Mesendoderm (in vitro differentiated cells): ENCODE measurements around the gene STARD9.

Experiments
- DNase-seq: peaks from one replicate; pipeline ENCODE4 v3.0.0; 2013
- H2AK5ac ChIP-seq: 2 replicates; pipeline ENCODE4 v1.6.1; 2013; ENCODE audit warnings: low read length, inconsistent platforms
- H2BK120ac ChIP-seq: 2 replicates; pipeline ENCODE4 v1.6.1; 2013; ENCODE audit warnings: low read depth, mild to moderate bottlenecking, low read length, moderate library complexity, mixed read lengths
- H2BK15ac ChIP-seq: replicated peaks from 2 replicates; pipeline ENCODE4 v1.6.1; 2013; ENCODE audit warnings: low read depth, mild to moderate bottlenecking, moderate library complexity
- H2BK5ac ChIP-seq: 2 replicates; pipeline ENCODE4 v1.6.1; 2013; ENCODE audit warnings: low read length, inconsistent platforms
- H3K18ac ChIP-seq: 2 replicates; pipeline ENCODE4 v1.6.1; 2013; ENCODE audit warnings: mild to moderate bottlenecking, low read length, mixed read lengths
- H3K23ac ChIP-seq: one replicate; pipeline ENCODE4 v1.6.1; 2013; ENCODE audit warnings: low read length
- H3K27ac ChIP-seq: 2 replicates; pipeline ENCODE4 v1.5.1; 2013; ENCODE audit warnings: low read depth, mild to moderate bottlenecking, inconsistent platforms, low read length, moderate library complexity
- H3K27me3 ChIP-seq: 2 replicates; pipeline ENCODE4 v1.6.1; 2013; ENCODE audit warnings: low read length, control low read depth, mild to moderate bottlenecking, inconsistent platforms; ENCODE audit not compliant: insufficient read depth, poor library complexity
- H3K36me3 ChIP-seq: 2 replicates; pipeline ENCODE4 v1.6.1; 2013; ENCODE audit warnings: low read length, inconsistent platforms; ENCODE audit not compliant: control insufficient read depth, insufficient read depth
- H3K4ac ChIP-seq: one replicate; pipeline ENCODE4 v1.6.1; 2013; ENCODE audit warnings: low read depth, mild to moderate bottlenecking, low read length, moderate library complexity
- H3K4me1 ChIP-seq: 2 replicates; pipeline ENCODE4 v1.6.1; 2013; ENCODE audit warnings: low read depth, low read length, inconsistent platforms; ENCODE audit not compliant: control insufficient read depth
- H3K4me2 ChIP-seq: 2 replicates; pipeline ENCODE4 v1.6.1; 2013; ENCODE audit warnings: low read length
- H3K4me3 ChIP-seq: 2 replicates; pipeline ENCODE4 v1.5.1; 2013; ENCODE audit warnings: mild to moderate bottlenecking, low read length
- H3K56ac ChIP-seq: one replicate; pipeline ENCODE4 v1.6.1; 2013; ENCODE audit warnings: low read length
- H3K79me1 ChIP-seq: 2 replicates; pipeline ENCODE4 v1.6.1; 2013; ENCODE audit warnings: low read length, inconsistent platforms
- H3K79me2 ChIP-seq: 2 replicates; pipeline ENCODE4 v1.6.1; 2013; ENCODE audit warnings: mild to moderate bottlenecking, low read length; ENCODE audit not compliant: control insufficient read depth, insufficient read depth
- H3K9ac ChIP-seq: 2 replicates; pipeline ENCODE4 v1.6.1; 2013; ENCODE audit warnings: low read length, inconsistent platforms
- H4K5ac ChIP-seq: one replicate; pipeline ENCODE4 v1.6.1; 2013; ENCODE audit warnings: low read length
- H4K8ac ChIP-seq: one replicate; pipeline ENCODE4 v1.6.1; 2013; ENCODE audit warnings: low read depth, mild to moderate bottlenecking, control low read depth, low read length, moderate library complexity
- WGBS: extraction: QIAGEN DNeasy Blood & Tissue Kit; methylation state at CpG from one replicate; pipeline ENCODE4 v1.1.7; 2013; ENCODE audit warnings: low lambda C conversion rate, missing lambda C conversion rate; ENCODE audit not compliant: insufficient coverage; ENCODE audit errors: extremely low coverage; 5-methylcytosine and 5-hydroxymethylcytosine counted together

STARD9 gene

GRCh38 chr15:42730135-42730534 is 154.7 kb downstream of the STARD9 start:
- H2BK15ac ChIP-seq: no peak overlapping the region
- H2BK5ac ChIP-seq: no peak overlapping the region
- H3K18ac ChIP-seq: no peak overlapping the region
- H3K23ac ChIP-seq: no peak overlapping the region
- H3K4me3 ChIP-seq: no peak overlapping the region
- H2BK120ac ChIP-seq: no peak overlapping the region
- no peak overlapping the region for H3K27ac ChIP-seq
- no peaks in the 10 kb centered on the region for H3K4me1 ChIP-seq
- no peak overlapping the region for H3K4me2 ChIP-seq
- H4K8ac ChIP-seq: no peak overlapping the region
- H3K79me1 ChIP-seq: no peaks in the 10 kb centered on the region
- no peaks in the 10 kb centered on the region for H3K27me3 ChIP-seq
- WGBS: no CpG with 5 or more reads among the region's 8 CpGs
- H4K5ac ChIP-seq: no peak overlapping the region
- H2AK5ac ChIP-seq: no peak overlapping the region
- no peak for DNase-seq
- no peaks in the 10 kb centered on the region for H3K79me2 ChIP-seq
- H3K56ac ChIP-seq: no peak overlapping the region
- H3K4ac ChIP-seq: no peak overlapping the region
- no peak overlapping the region for H3K9ac ChIP-seq
- peaks cover 20% of the 10 kb centered on the region for H3K36me3 ChIP-seq

GRCh38 chr15:42730536-42730935 is 155.1 kb downstream of the STARD9 start:
- Histone ChIP-seq H2BK120ac (no peak overlapping the region), H2BK15ac (no peak overlapping the region), H3K27me3 (no peaks in the 10 kb centered on the region), H2AK5ac (no peak overlapping the region), H3K18ac (no peak overlapping the region), H3K27ac (no peak overlapping the region), H3K36me3 (peaks cover 20% of the 10 kb centered on the region), H3K4me2 (no peak overlapping the region), H3K4me1 (no peaks in the 10 kb centered on the region), H3K56ac (no peak overlapping the region), H2BK5ac (no peak overlapping the region), H3K23ac (no peak overlapping the region), H3K9ac (no peak overlapping the region), H4K8ac (no peak overlapping the region), H3K4me3 (no peak overlapping the region), H4K5ac (no peak overlapping the region), H3K79me1 (no peaks in the 10 kb centered on the region), H3K79me2 (no peaks in the 10 kb centered on the region), H3K4ac (no peak overlapping the region)
- no peak for DNase-seq
- no CpG with 5 or more reads among the region's 14 CpGs for WGBS

- no peak overlapping the region for H2AK5ac ChIP-seq
- H2BK5ac ChIP-seq: no peak overlapping the region
- no peak overlapping the region for H3K23ac ChIP-seq
- H3K4ac ChIP-seq: no peak overlapping the region
- H3K4me1 ChIP-seq: peaks cover 4% of the 10 kb centered on the region
- H3K79me2 ChIP-seq: peaks cover 2% of the 10 kb centered on the region
- no peak overlapping the region for H3K4me3 ChIP-seq
- no CpG with 5 or more reads among the region's 6 CpGs for WGBS
- H4K8ac ChIP-seq: no peak overlapping the region
- no peak overlapping the region for H2BK120ac ChIP-seq
- no peak overlapping the region for H2BK15ac ChIP-seq
- peaks cover 3% of the 10 kb centered on the region for H3K79me1 ChIP-seq
- no peak overlapping the region for H3K9ac ChIP-seq
- peaks cover 18% of the 10 kb centered on the region for H3K36me3 ChIP-seq
- H3K4me2 ChIP-seq: no peak overlapping the region
- DNase-seq: no peak
- H3K18ac ChIP-seq: no peak overlapping the region
- no peak overlapping the region for H3K27ac ChIP-seq
- H3K56ac ChIP-seq: no peak overlapping the region
- H3K27me3 ChIP-seq: no peaks in the 10 kb centered on the region
- H4K5ac ChIP-seq: no peak overlapping the region
These were observed 156.1 kb downstream of the STARD9 start for GRCh38 chr15:42731461-42731860.

GRCh38 chr15:42732095-42732827 is 156.9 kb downstream of the STARD9 start:
- H3K79me1 ChIP-seq: peaks cover 3% of the 10 kb centered on the region
- H3K36me3 ChIP-seq: peaks cover 17% of the 10 kb centered on the region
- H3K18ac ChIP-seq: no peak overlapping the region
- peaks cover 4% of the 10 kb centered on the region for H3K4me1 ChIP-seq
- H2BK120ac ChIP-seq: no peak overlapping the region
- no peak overlapping the region for H3K27ac ChIP-seq
- H3K56ac ChIP-seq: no peak overlapping the region
- H3K4me2 ChIP-seq: no peak overlapping the region
- H4K8ac ChIP-seq: no peak overlapping the region
- DNase-seq: no peak
- no peak overlapping the region for H3K23ac ChIP-seq
- no CpG with 5 or more reads among the region's 15 CpGs for WGBS
- H3K79me2 ChIP-seq: peaks cover 2% of the 10 kb centered on the region
- H3K9ac ChIP-seq: no peak overlapping the region
- H3K4me3 ChIP-seq: no peak overlapping the region
- H2BK15ac ChIP-seq: no peak overlapping the region
- no peak overlapping the region for H4K5ac ChIP-seq
- H3K4ac ChIP-seq: no peak overlapping the region
- no peak overlapping the region for H2BK5ac ChIP-seq
- H2AK5ac ChIP-seq: no peak overlapping the region
- no peaks in the 10 kb centered on the region for H3K27me3 ChIP-seq

GRCh38 chr15:42733027-42733426 is 157.6 kb downstream of the STARD9 start:
- Histone ChIP-seq H2AK5ac (no peak overlapping the region), H3K79me2 (peaks cover 2% of the 10 kb centered on the region), H3K4me3 (no peak overlapping the region), H4K5ac (no peak overlapping the region), H3K23ac (no peak overlapping the region), H3K27ac (no peak overlapping the region), H2BK15ac (no peak overlapping the region), H2BK5ac (no peak overlapping the region), H3K18ac (no peak overlapping the region), H3K27me3 (no peaks in the 10 kb centered on the region), H4K8ac (no peak overlapping the region), H3K4ac (no peak overlapping the region), H3K9ac (no peak overlapping the region), H2BK120ac (no peak overlapping the region), H3K4me2 (no peak overlapping the region), H3K79me1 (peaks cover 3% of the 10 kb centered on the region), H3K36me3 (peaks cover 15% of the 10 kb centered on the region), H3K56ac (no peak overlapping the region), H3K4me1 (peaks cover 4% of the 10 kb centered on the region)
- no CpG with 5 or more reads among the region's 11 CpGs for WGBS
- no peak for DNase-seq
